ENCODE measurements around the gene PM20D2. TPM values are rescaled to one million over a fixed set of nuclear protein-coding genes. Genes with fewer than 3 reads are reported as not detected.

The PM20D2 gene
- total RNA-seq, 1 donor from 2014 or later, result 13.7 TPM

DNA sequence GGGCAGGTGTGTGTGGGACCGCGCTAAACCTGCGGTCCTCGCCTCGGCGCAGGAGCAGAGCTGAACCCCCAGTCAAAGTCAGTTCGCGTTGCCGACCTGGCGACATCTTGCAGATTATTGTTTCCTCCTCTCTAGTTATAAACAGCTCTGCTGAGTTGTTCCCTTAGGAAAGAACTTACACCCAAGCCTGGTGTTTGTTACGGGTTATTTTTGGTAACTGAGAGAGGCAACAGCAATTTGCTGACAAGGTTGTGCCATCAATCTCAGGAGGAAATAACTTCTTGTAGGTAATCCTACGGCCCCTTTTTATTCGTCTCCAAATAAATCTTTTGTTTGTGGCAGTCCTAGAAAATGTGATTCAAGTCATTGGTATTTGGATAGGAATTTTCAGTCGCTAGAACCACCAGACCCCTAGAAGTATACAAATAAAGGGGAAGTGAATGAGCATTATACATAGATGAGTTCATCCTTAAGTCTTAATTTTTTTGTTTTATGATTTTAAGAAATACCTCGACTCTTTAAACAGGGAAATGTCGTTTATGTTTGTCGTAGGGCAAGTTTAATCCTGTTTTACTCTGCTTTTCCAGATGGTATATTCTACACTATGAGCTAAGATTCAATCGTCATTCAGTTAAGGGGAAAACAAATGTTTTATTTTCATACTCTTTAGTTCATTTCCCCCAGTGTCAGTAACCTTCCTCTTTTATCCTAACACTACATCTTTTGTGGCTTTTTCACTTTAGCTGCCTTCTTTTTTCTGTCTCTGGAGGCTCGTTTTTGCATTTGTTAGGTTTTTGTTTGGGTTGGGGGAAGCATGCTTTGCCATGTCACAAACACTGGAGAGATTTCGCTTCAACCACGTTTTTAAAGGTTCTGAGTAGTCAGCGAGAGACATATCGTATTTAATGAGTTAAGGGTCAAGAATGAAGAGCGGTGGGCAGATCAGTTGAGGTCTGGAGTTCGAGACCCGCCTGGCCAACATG, 1.2 kb downstream of the PM20D2 start:
- no peaks in the 10 kb centered on the region for H3K27me3 Mint-ChIP-seq (ENCODE audit: low read depth)
- peaks cover 5% of the 10 kb centered on the region for H3K36me3 Mint-ChIP-seq
- no peak for DNase-seq (ENCODE audit: low spot score in 2 of 2, unreplicated experiment in 2 of 2)
- peak overlapping the region; percentile 83 for H3K27ac Mint-ChIP-seq
- peak overlapping the region; percentile 74 for H3K4me3 Mint-ChIP-seq
- H3K4me1 Mint-ChIP-seq, result peaks cover 32% of the 10 kb centered on the region
- TF ChIP-seq, protein P1, sequence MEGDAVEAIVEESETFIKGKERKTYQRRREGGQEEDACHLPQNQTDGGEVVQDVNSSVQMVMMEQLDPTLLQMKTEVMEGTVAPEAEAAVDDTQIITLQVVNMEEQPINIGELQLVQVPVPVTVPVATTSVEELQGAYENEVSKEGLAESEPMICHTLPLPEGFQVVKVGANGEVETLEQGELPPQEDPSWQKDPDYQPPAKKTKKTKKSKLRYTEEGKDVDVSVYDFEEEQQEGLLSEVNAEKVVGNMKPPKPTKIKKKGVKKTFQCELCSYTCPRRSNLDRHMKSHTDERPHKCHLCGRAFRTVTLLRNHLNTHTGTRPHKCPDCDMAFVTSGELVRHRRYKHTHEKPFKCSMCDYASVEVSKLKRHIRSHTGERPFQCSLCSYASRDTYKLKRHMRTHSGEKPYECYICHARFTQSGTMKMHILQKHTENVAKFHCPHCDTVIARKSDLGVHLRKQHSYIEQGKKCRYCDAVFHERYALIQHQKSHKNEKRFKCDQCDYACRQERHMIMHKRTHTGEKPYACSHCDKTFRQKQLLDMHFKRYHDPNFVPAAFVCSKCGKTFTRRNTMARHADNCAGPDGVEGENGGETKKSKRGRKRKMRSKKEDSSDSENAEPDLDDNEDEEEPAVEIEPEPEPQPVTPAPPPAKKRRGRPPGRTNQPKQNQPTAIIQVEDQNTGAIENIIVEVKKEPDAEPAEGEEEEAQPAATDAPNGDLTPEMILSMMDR (IDR thresholded peaks at IDR 0.05; ENCODE audit: unreplicated experiment), result no peak
- no peaks in the 10 kb centered on the region for H3K9me3 Mint-ChIP-seq

DNA sequence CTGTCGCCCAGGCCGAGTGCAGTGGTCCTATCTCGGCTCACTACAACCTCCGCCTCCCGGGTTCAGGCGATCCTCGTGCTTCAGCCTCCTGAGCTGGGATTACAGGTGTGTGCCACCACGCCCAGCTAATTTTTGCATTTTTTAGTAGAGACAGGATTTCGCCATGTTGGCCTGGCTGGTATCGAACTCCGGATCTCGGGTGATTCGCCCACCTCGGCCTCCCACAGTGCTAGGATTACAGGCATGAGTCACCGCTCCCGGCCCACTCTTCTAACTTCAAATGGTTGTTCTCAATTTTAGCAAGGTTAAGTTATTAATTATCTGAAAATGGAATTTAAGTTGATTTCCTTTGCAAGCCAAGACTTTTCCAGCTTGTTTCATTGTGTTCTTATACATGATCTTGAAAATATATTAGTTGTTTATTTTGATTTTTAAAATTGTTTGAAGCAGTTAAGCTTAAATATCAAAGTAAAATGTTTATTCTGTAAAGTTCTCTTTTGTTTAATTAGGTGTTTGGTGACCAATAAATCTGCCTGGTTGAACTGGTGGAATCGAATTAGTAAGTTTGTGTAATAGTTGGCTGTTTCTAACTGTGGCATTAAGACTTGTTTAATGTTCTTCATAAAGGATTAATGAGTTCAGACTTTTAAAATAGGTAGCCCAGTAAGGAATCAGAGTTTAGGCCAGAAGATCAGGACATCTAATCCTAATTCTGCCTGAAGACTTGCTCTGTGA, 2.3 kb downstream of the PM20D2 start:
- no peak for DNase-seq (ENCODE audit: low spot score in 2 of 2, unreplicated experiment in 2 of 2)
- Mint-ChIP-seq H3K4me1 (peaks cover 32% of the 10 kb centered on the region), H3K36me3 (peaks cover 5% of the 10 kb centered on the region), H3K4me3 (peak overlapping the region; percentile 20), H3K9me3 (no peaks in the 10 kb centered on the region), H3K27ac (no peak overlapping the region), H3K27me3 (ENCODE audit: low read depth) (no peaks in the 10 kb centered on the region)
- TF ChIP-seq, protein P1 (IDR thresholded peaks at IDR 0.05; ENCODE audit: unreplicated experiment), result no peak

DNA sequence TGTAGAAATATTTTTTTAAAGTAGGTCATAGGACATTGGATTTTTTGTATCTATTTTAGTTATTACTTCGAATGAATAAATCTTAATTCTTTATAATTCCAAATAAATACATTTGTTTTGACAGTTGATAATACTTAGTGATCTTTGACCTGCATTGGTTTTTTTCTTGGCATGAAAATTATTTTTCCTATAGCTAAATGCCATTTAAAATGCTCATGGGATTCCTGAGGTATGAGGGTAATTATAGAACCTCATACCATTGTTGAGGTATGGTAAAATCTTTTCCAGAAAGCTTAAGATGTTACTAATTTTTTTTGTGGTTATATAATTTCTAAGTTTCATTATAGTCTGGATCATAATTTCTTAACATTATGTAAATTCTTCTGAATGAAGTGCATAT, 8.3 kb downstream of the PM20D2 start:
- TF ChIP-seq, protein P1 (IDR thresholded peaks at IDR 0.05; ENCODE audit: unreplicated experiment), result no peak

DNA sequence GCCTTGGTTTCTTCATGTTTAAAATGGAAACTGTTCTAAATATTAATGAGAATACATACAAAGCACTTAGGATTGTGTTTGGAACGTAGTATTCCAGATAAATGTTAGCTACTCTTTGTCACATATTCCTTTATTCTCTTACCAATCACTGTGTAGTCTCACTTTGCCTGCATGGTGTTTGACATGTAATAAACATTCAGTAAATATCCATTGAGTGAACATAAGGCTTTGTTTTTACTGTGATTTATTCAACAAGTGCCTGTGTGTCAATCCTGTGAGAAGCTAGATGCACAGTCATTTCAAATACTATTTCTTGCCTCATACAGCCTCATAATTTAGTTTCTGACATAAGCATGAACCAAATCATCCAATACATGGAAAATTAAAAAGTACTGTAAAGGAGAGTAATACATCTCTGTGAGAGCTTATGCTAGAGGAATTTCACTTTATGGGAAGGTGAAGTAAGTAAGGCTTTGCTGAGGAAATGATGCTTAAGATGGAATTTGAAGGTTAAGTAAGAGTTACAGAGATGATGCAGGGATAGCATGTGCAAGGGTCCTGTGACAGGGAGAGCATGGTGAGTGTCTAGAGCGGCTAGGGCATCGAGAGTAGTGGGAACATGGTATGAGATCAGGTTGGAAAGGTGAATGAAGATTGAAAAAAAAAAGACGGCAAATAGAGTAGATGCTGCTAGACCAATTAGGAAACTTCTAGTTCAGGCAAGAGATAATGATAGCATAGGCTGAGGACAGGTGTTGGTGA, 14.7 kb downstream of the PM20D2 start:
- Mint-ChIP-seq H3K4me1 (no peaks in the 10 kb centered on the region), H3K9me3 (no peaks in the 10 kb centered on the region), H3K27me3 (ENCODE audit: low read depth) (no peaks in the 10 kb centered on the region), H3K36me3 (peaks cover 22% of the 10 kb centered on the region), H3K4me3 (no peak overlapping the region), H3K27ac (no peak overlapping the region)
- TF ChIP-seq, protein P1 (IDR thresholded peaks at IDR 0.05; ENCODE audit: unreplicated experiment), result no peak
- DNase-seq (ENCODE audit: low spot score in 2 of 2, unreplicated experiment in 2 of 2), result no peak

More for the DNA sequence above, 8.3 kb downstream of the PM20D2 start:
- Mint-ChIP-seq H3K4me3 (no peak overlapping the region), H3K4me1 (no peaks in the 10 kb centered on the region), H3K27me3 (ENCODE audit: low read depth) (no peaks in the 10 kb centered on the region), H3K27ac (no peak overlapping the region), H3K36me3 (peaks cover 18% of the 10 kb centered on the region), H3K9me3 (no peaks in the 10 kb centered on the region)
- no peak for DNase-seq (ENCODE audit: low spot score in 2 of 2, unreplicated experiment in 2 of 2)

DNA sequence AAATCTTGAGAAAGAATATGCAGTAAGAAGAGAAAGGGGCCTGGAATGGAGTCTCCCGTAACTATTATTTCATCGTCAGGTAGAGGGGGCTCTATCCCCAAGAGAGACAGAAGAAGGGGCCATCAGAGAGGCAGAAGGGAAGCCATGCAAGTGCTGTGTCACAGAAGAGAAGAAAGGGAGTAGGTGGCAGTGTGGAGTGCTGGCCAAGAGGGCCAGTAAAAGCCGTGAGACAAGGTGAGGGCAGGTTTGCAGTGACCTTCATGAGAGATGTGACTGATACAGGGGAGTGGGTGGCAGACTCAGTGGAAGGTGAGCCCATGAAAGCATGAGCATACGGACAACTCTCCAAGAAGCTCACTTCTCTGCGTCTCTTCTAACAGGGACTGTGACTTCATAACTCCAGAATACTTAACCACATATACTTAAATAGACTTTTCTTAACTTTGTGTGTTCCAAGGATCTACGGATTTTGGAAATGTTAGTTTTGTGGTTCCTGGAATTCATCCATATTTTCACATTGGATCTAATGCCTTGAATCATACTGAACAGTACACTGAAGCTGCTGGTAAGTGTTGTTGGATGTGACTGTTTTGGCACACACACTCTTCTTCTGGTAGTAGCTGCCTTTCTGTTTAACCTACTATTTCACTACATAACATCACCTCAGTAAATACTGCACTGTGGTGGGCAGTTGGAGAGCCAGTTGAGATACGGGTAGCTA, 15.6 kb downstream of the PM20D2 start:
- Mint-ChIP-seq H3K9me3 (no peaks in the 10 kb centered on the region), H3K27ac (no peak overlapping the region), H3K36me3 (peaks cover 19% of the 10 kb centered on the region), H3K4me3 (no peak overlapping the region), H3K4me1 (no peaks in the 10 kb centered on the region), H3K27me3 (ENCODE audit: low read depth) (no peaks in the 10 kb centered on the region)
- no peak for DNase-seq (ENCODE audit: low spot score in 2 of 2, unreplicated experiment in 2 of 2)
- TF ChIP-seq, protein P1 (IDR thresholded peaks at IDR 0.05; ENCODE audit: unreplicated experiment), result no peak
